K562 (cell line): ENCODE data around the gene RNF141. TPM values are rescaled to one million over a fixed set of nuclear protein-coding genes. Genes with fewer than 3 reads are reported as not detected.

Source experiments
- ATAC-seq: fragments of 200-7000 bp; cut with Tn5 transposase; 3 replicates; pipeline ENCODE4 v1.9.1; 2020; ENCODE audit warnings: moderate library complexity
- BruUV-seq: library from RNA; stranded (reverse); fragments of 400-500 nt; replicated peaks from 2 replicates; lab custom pipeline; 2021; lab: Mats Ljungman, UMichigan
- CTCF ChIA-PET: fragments of 300-600 bp; formaldehyde crosslinking; extraction: SDS; loops from one replicate; lab custom pipeline; 2021; ENCODE audit warnings: low intra/inter-chr PET ratio; lab: Yijun Ruan, JAX
- POLR2A ChIA-PET: fragments of 300-600, 350-650 bp; sonication (Branson Sonifier 250); formaldehyde crosslinking; extraction: SDS; loops from one replicate; lab custom pipeline; 2021; ENCODE audit warnings: antibody characterized with exemption, inconsistent platforms; lab: Yijun Ruan, JAX
- DNase-seq, 4 experiments: peaks; one replicate each; pipeline versions ENCODE4 v3.0.0 to v3.0.0-alpha.2; 2011 to 2018; ENCODE audit warnings: low spot score in 3 of 4, mixed read lengths in 3 of 4; ENCODE audit errors: extremely low read depth in 1 of 4
- FAIRE-seq: peaks from 2 replicates; lab custom pipeline; 2011; peaks lifted over from hg19 to GRCh38; lab: Jason Lieb, UNC
- H2AFZ ChIP-seq: 2 replicates; pipeline ENCODE4 v1.6.0; 2011; ENCODE audit warnings: low read depth, low read length, control low read depth, inconsistent platforms
- H3K27ac ChIP-seq: fragments of 200-600 bp; 3 replicates; pipeline ENCODE4 v1.8.0; 2011; ENCODE audit warnings: low read depth, mild to moderate bottlenecking, control low read depth, inconsistent platforms, low read length, moderate library complexity, mixed read lengths; ENCODE audit errors: extremely low read depth
- H3K27me3 ChIP-seq, 2 experiments: fragments of 300-600 bp in 1 of 2; 2 replicates in 1 of 2; 3 replicates in 1 of 2; pipeline versions ENCODE4 v1.6.0 to v1.8.0; 2011; ENCODE audit warnings: inconsistent platforms in 2 of 2, low read length in 2 of 2, mild to moderate bottlenecking in 1 of 2, mixed read lengths in 1 of 2, moderate library complexity in 1 of 2; ENCODE audit not compliant: control insufficient read depth in 2 of 2, insufficient read depth in 2 of 2
- H3K36me3 ChIP-seq: fragments of 300-600 bp; 3 replicates; pipeline ENCODE4 v1.8.0; 2011; ENCODE audit warnings: mild to moderate bottlenecking, low read length, inconsistent platforms; ENCODE audit not compliant: control insufficient read depth, insufficient read depth
- H3K4me1 ChIP-seq, 2 experiments: fragments of 200-600 bp in 1 of 2; replicated peaks in 1 of 2; 2 replicates in 1 of 2; 3 replicates in 1 of 2; pipeline versions ENCODE4 v1.5.1 to v1.8.0; 2011; ENCODE audit warnings: inconsistent platforms in 2 of 2, low read length in 2 of 2, mild to moderate bottlenecking in 1 of 2, mixed read lengths in 1 of 2, moderate library complexity in 1 of 2; ENCODE audit not compliant: control insufficient read depth in 2 of 2, insufficient read depth in 2 of 2
- H3K4me2 ChIP-seq: 2 replicates; pipeline ENCODE4 v1.6.1; 2011; ENCODE audit warnings: low read length, control low read depth, inconsistent platforms, mixed read lengths; ENCODE audit not compliant: insufficient read depth
- H3K4me3 ChIP-seq: fragments of 200-600 bp; sonication (generic), shearing (Covaris generic); 2 replicates; pipeline ENCODE4 v1.5.1; 2016; ENCODE audit warnings: control low read depth, inconsistent platforms
- H3K79me2 ChIP-seq: fragments of 200-600 bp; 3 replicates; pipeline ENCODE4 v1.8.0; 2011; ENCODE audit warnings: low read length, inconsistent platforms; ENCODE audit not compliant: control insufficient read depth, insufficient read depth
- H3K9ac ChIP-seq, 2 experiments: 2 replicates each; pipeline versions ENCODE4 v1.6.0 to v1.6.1; 2011; ENCODE audit warnings: low read depth in 2 of 2, low read length in 2 of 2, control low read depth in 1 of 2, inconsistent platforms in 1 of 2, mild to moderate bottlenecking in 1 of 2, mixed read lengths in 1 of 2; ENCODE audit not compliant: insufficient read depth in 1 of 2
- H3K9me1 ChIP-seq: one replicate; pipeline ENCODE4 v1.6.0; 2011; ENCODE audit warnings: inconsistent platforms, mild to moderate bottlenecking, low read length, moderate library complexity; ENCODE audit not compliant: control insufficient read depth, insufficient read depth
- H3K9me3 ChIP-seq: replicated peaks from 2 replicates; pipeline ENCODE4 v1.5.1; 2011; ENCODE audit warnings: low read depth, low read length, inconsistent platforms; ENCODE audit not compliant: control insufficient read depth, insufficient read depth
- H4K20me1 ChIP-seq: replicated peaks from 2 replicates; pipeline ENCODE4 v1.6.1; 2011; ENCODE audit warnings: low read length, inconsistent platforms, mixed read lengths; ENCODE audit not compliant: control insufficient read depth, insufficient read depth
- ARNT ChIP-seq, 2 experiments: fragments of 450-650 bp; IDR thresholded peaks; 2 replicates each; pipeline ENCODE4 v1.6.1; 2016; ENCODE audit warnings: mild to moderate bottlenecking in 1 of 2
- BACH1 ChIP-seq: fragments of 200-800 bp; sonication (Bioruptor generic); IDR thresholded peaks from 2 replicates; pipeline ENCODE4 v1.6.1; 2016; ENCODE audit warnings: missing genetic modification characterization, missing compliant biosample characterization
- CBFA2T3 ChIP-seq: fragments of 450-650 bp; IDR thresholded peaks from 2 replicates; pipeline ENCODE4 v1.6.1; 2017
- GATAD2B ChIP-seq: fragments of 450-650 bp; IDR thresholded peaks from 2 replicates; pipeline ENCODE4 v1.6.1; 2017; ENCODE audit warnings: mild to moderate bottlenecking, borderline replicate concordance
- PHF20 ChIP-seq: fragments of 450-650 bp; IDR thresholded peaks from 2 replicates; pipeline ENCODE4 v1.6.1; 2018; ENCODE audit not compliant: partially characterized antibody
- PTBP1 ChIP-seq: fragments of 200-400 bp; formaldehyde crosslinking; IDR thresholded peaks from 2 replicates; pipeline ENCODE4 v1.6.1; 2017; ENCODE audit warnings: low read depth, low read length
- SMARCA4 ChIP-seq: fragments of 450-650 bp; IDR thresholded peaks from 2 replicates; pipeline ENCODE4 v1.6.1; 2016
- SOX6 ChIP-seq: fragments of 450-650 bp; IDR thresholded peaks from 2 replicates; pipeline ENCODE4 v1.6.1; 2014; ENCODE audit warnings: mild to moderate bottlenecking
- TCF3 ChIP-seq: sonication (generic); formaldehyde crosslinking; IDR thresholded peaks from 2 replicates; pipeline ENCODE4 v1.4.0; 2020; ENCODE audit warnings: mild to moderate bottlenecking, missing genetic modification reagents
- ZKSCAN8 ChIP-seq: fragments of 200-800 bp; sonication (Bioruptor generic); IDR thresholded peaks from 2 replicates; pipeline ENCODE4 v1.6.1; 2016; ENCODE audit warnings: missing genetic modification characterization, missing compliant biosample characterization
- ZNF717 ChIP-seq: fragments of 250-450 bp; sonication (Bioruptor Pico); IDR thresholded peaks from 2 replicates; pipeline ENCODE4 v1.5.0; 2021
- WGBS: fragments of 100-300 bp; shearing (Covaris generic); methylation state at CpG from one replicate; pipeline ENCODE4 v1.1.6; 2016; ENCODE audit warnings: low coverage, mixed read lengths; ENCODE audit not compliant: insufficient coverage; ENCODE audit errors: missing lambda C conversion rate; 5-methylcytosine and 5-hydroxymethylcytosine counted together
- in situ Hi-C: fragments of 300-500 bp; cut with MboI; formaldehyde crosslinking; loops from 4 replicates; pipeline ENCODE4 v1.15.0; 2018; ENCODE audit warnings: inconsistent platforms, mixed read lengths
- intact Hi-C: fragments of 100-400 bp; cut with micrococcal nuclease; formaldehyde crosslinking; loops from 2 replicates; pipeline ENCODE4 v1.14.2; 2022
- polyA plus RNA-seq, 8 experiments: library from polyadenylated mRNA; depleted of rRNA in 4 of 8; stranded (reverse) in 5 of 8; unstranded in 3 of 8; fragments of >200 nt; fragmentation: Nextera tagmentation in 2 of 8; fragmentation: Illumina TruSeq in 1 of 8; extraction: Ambion mirVana in 2 of 8; extraction: Trizol in 1 of 8; gene quantifications; 2 replicates each; pipeline versions ENCODE4 v1.2.1 to v1.2.3, GENCODE V29; 2011 to 2014; ENCODE audit warnings: inconsistent platforms in 1 of 8, missing spikeins in 1 of 8
- total RNA-seq, 7 experiments: library from RNA; depleted of rRNA in 6 of 7; stranded (reverse); fragments of >200 nt in 6 of 7; fragmentation: Illumina TruSeq in 2 of 7; extraction: Trizol in 2 of 7; gene quantifications; 2 replicates each; pipeline versions ENCODE4 v1.2.1 to v1.2.3, GENCODE V29; 2011 to 2021; ENCODE audit warnings: low replicate concordance in 1 of 7
- TF ChIP-seq, protein P1 (sequence below): sonication (generic); formaldehyde crosslinking; IDR thresholded peaks from 2 replicates; pipeline ENCODE4 v1.8.0; 2023; ENCODE audit warnings: missing genetic modification reagents, mild to moderate bottlenecking, borderline replicate concordance
- TF ChIP-seq, protein P2 (sequence below): fragments of 450-650 bp; formaldehyde crosslinking; IDR thresholded peaks from 2 replicates; pipeline ENCODE4 v1.4.0; 2022; ENCODE audit warnings: missing genetic modification characterization

RNF141 gene
- total and polyA plus RNA-seq, 9 of the 15 experiments (the other 6 are each of a cell fraction or from before 2014, with no cell fraction given), result 9.7 to 51.9 (median 18.9) TPM

DNA sequence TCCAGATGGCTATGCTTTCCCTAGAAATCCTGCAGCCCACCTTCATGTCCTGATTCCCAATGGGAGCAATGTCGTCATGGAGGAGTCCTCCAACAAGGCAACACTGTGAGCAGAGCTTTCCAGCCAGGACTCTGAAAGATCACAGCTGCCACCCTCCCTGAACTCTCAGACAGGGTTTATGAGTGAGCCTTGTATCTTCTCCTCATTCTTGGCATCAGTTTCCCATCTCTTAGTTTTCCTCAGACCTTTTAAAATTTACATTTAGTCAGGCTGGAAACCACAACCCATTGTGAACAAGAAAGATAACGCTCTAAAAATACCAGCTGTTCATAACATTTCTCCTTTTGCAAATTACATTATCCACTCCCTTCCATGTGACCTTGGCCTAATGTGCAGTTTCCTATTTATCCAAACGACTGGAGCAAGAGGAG lies 43.1 kb upstream of the RNF141 start:
- no peaks in the 10 kb centered on the region for H4K20me1 ChIP-seq
- peaks cover 20 to 77% of the 10 kb centered on the region in 2 experiments for H3K4me1 ChIP-seq
- H3K36me3 ChIP-seq, result no peaks in the 10 kb centered on the region
- DNase-seq (peak in 1 of 4 experiments; percentile 51), FAIRE-seq (no peak), ATAC-seq (no peak)
- peak overlapping the region; percentile 20; the same call in 2 of the 3 replicates for H3K27ac ChIP-seq
- H3K4me3 ChIP-seq, result no peak overlapping the region
- ChIA-PET POLR2A (interaction anchor here (1.0 to 2.0 kb wide), 4 partner anchors 10 to 46 kb away, joined by 3 to 11 read pairs (median 4); no protein-coding TSS in a partner anchor), CTCF (no interaction called here)
- peak overlapping the region; percentile 3; the same call in 1 of the 2 replicates for H2AFZ ChIP-seq
- no peaks in the 10 kb centered on the region for H3K9me3 ChIP-seq
- no peaks in the 10 kb centered on the region for H3K79me2 ChIP-seq
- intact Hi-C loops (no loop called here), in situ Hi-C loops (no loop called here)
- H3K9me1 ChIP-seq, result no peaks in the 10 kb centered on the region
- H3K9ac ChIP-seq, result peak overlapping the region in 1 of 2 experiments; percentile 60; a peak in 1 of 4 replicates
- BruUV-seq, result no TSS peak
- H3K27me3 ChIP-seq, result no peaks in the 10 kb centered on the region
- WGBS, result 4% methylated on average over 3 of the region's 3 CpGs
- peak overlapping the region; percentile 38; the same call in 1 of the 2 replicates for H3K4me2 ChIP-seq
- peak; percentile 69 for TF ChIP-seq SMARCA4
- peak; percentile 67 for TF ChIP-seq CBFA2T3
- peak; percentile 83 for TF ChIP-seq TCF3 (CRISPR knock-in tag)
- TF ChIP-seq ZKSCAN8 (CRISPR knock-in tag), result no peak
- no peak for TF ChIP-seq ARNT (IDR thresholded peaks at IDR 0.05)
- no peak for TF ChIP-seq PHF20
- TF ChIP-seq, protein P1, sequence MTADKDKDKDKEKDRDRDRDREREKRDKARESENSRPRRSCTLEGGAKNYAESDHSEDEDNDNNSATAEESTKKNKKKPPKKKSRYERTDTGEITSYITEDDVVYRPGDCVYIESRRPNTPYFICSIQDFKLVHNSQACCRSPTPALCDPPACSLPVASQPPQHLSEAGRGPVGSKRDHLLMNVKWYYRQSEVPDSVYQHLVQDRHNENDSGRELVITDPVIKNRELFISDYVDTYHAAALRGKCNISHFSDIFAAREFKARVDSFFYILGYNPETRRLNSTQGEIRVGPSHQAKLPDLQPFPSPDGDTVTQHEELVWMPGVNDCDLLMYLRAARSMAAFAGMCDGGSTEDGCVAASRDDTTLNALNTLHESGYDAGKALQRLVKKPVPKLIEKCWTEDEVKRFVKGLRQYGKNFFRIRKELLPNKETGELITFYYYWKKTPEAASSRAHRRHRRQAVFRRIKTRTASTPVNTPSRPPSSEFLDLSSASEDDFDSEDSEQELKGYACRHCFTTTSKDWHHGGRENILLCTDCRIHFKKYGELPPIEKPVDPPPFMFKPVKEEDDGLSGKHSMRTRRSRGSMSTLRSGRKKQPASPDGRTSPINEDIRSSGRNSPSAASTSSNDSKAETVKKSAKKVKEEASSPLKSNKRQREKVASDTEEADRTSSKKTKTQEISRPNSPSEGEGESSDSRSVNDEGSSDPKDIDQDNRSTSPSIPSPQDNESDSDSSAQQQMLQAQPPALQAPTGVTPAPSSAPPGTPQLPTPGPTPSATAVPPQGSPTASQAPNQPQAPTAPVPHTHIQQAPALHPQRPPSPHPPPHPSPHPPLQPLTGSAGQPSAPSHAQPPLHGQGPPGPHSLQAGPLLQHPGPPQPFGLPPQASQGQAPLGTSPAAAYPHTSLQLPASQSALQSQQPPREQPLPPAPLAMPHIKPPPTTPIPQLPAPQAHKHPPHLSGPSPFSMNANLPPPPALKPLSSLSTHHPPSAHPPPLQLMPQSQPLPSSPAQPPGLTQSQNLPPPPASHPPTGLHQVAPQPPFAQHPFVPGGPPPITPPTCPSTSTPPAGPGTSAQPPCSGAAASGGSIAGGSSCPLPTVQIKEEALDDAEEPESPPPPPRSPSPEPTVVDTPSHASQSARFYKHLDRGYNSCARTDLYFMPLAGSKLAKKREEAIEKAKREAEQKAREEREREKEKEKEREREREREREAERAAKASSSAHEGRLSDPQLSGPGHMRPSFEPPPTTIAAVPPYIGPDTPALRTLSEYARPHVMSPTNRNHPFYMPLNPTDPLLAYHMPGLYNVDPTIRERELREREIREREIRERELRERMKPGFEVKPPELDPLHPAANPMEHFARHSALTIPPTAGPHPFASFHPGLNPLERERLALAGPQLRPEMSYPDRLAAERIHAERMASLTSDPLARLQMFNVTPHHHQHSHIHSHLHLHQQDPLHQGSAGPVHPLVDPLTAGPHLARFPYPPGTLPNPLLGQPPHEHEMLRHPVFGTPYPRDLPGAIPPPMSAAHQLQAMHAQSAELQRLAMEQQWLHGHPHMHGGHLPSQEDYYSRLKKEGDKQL (CRISPR knock-in tag), result no peak
- no peak for TF ChIP-seq GATAD2B
- TF ChIP-seq BACH1 (tag), result no peak
- no peak for TF ChIP-seq PTBP1
- TF ChIP-seq, protein P2, sequence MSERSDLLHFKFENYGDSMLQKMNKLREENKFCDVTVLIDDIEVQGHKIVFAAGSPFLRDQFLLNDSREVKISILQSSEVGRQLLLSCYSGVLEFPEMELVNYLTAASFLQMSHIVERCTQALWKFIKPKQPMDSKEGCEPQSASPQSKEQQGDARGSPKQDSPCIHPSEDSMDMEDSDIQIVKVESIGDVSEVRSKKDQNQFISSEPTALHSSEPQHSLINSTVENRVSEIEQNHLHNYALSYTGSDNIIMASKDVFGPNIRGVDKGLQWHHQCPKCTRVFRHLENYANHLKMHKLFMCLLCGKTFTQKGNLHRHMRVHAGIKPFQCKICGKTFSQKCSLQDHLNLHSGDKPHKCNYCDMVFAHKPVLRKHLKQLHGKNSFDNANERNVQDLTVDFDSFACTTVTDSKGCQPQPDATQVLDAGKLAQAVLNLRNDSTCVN, result no peak
- TF ChIP-seq ZNF717 (CRISPR knock-in tag), result no peak
- TF ChIP-seq SOX6, result peak; percentile 92
